GM10266 (cell line): ENCODE results near the gene CLEC2B.
"Not testable (repeated sequence)": the region's sequence is repeated elsewhere in the genome, so short reads cannot be mapped to it uniquely, and the experiment has no call there.

ENCODE experiments used
- DNase-seq: peaks from one replicate; pipeline ENCODE4 v3.0.0; 2012; ENCODE audit errors: extremely low spot score
- TF ChIP-seq, protein P1 (sequence below): IDR thresholded peaks from 2 replicates; pipeline ENCODE4 v1.5.1; 2012; ENCODE audit warnings: mild to moderate bottlenecking, low read depth; ENCODE audit not compliant: control insufficient read depth, insufficient read depth; ENCODE audit errors: missing control alignments

CLEC2B gene

DNA sequence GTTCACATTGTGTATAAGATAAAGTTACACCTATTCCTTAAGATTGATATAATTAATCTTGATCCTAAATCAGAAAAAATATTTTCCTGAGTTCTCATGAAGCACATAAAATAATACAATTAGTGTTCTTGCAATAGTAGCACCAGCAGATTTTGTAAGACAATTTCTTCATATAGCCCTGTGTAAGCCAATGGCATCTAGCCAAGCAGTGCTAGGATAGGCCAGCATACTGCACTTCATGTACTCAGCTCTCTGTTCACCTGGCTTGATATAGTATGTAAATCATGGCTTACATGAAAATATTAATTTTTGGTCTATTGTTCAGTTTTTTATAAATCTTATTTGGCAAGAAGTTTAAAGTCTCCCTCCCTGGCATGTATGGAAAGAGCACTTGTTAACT lies 14.0 kb upstream of the CLEC2B start:
- TF ChIP-seq, protein P1, sequence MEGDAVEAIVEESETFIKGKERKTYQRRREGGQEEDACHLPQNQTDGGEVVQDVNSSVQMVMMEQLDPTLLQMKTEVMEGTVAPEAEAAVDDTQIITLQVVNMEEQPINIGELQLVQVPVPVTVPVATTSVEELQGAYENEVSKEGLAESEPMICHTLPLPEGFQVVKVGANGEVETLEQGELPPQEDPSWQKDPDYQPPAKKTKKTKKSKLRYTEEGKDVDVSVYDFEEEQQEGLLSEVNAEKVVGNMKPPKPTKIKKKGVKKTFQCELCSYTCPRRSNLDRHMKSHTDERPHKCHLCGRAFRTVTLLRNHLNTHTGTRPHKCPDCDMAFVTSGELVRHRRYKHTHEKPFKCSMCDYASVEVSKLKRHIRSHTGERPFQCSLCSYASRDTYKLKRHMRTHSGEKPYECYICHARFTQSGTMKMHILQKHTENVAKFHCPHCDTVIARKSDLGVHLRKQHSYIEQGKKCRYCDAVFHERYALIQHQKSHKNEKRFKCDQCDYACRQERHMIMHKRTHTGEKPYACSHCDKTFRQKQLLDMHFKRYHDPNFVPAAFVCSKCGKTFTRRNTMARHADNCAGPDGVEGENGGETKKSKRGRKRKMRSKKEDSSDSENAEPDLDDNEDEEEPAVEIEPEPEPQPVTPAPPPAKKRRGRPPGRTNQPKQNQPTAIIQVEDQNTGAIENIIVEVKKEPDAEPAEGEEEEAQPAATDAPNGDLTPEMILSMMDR: no peak
- no peak for DNase-seq

DNA sequence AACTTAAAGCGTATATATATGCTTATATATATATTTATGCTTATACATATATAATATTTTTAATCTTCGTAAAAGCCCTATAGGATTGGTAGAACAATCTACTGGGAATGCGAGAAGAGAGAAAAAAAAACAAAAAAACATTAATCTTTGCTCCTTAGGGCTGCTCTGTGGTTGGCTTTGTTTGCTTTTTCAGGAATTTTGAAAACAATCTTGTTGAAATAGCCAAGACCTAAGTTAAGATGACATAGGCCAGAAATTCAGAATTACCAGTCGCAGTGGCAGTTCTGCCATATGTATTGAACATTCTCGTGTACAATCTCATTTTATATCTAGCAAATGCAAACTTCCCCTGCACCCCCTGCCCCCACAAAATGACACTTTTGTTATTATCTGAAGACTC lies 12.8 kb upstream of the CLEC2B start:
- TF ChIP-seq, protein P1: no peak

DNA sequence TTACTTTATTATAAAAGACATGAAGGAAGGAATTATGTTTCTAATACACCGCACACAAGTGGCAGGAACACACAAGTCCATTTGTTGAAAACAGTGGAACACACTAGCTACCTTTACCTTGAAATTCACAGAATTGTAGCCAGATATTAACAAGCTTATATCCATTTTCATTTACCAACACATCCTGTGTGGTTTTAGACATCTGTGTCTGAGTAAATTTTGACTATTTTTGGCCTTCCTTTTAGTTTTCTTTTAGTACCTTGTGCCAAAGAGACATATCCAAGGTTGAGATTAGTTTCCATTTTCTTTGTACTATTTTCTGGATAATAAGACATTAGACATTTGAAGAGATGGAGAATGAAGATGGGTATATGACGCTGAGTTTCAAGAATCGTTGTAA lies 12.1 kb upstream of the CLEC2B start, which contains the start of gene KLRF2:
TSS of gene KLRF2 (plus strand) at position 244 of the 400 bp plus-strand sequence. CDS start at position 351, 107 bp downstream.
- TF ChIP-seq, protein P1: no peak
- DNase-seq: no peak

More for the DNA sequence above, 12.8 kb upstream of the CLEC2B start:
- DNase-seq: no peak

DNA sequence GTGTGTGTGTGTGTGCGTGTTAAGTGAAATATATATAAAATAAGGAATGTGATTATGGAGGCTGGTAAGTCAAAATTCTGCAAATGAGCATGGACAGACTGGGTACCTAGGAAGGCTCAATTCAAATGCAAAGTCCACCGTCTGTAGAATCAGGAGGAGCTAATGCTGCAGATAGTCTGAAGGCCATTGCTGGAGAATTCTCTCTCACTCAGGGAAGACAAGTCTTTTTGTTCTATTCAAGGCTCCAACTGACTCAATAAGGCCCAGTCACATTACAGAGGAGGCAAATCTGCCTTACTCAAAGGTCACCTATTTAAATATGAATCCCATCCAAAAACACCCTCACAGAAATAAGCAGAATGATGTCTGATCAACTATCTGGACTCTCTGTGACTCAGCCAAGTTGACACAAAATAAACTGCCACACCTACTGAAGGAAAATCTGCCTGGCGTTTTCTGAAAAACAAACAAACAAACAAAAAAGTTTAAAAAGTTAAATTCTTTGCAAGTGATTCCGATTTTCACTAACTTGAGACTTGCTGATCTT lies 11.5 kb upstream of the CLEC2B start:
- no peak for DNase-seq
- TF ChIP-seq, protein P1: no peak

DNA sequence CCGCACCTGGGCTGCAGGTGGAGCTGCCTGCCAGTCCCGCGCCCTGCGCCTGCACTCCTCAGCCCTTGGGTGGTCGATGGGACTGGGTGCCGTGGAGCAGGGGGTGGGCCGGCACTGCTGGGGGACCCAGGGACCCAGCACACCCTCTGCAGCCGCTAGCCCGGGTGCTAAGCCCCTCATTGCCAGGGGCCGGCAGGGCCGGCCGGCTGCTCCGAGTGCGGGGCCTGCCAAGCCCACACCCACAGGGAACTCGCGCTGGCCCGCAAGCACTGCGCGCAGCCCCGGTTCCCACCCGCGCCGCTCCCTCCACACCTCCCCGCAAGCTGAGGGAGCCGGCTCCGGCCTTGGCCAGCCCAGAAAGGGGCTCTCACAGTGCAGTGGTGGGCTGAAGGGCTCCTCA lies 7.0 kb upstream of the CLEC2B start:
- DNase-seq: not testable (repeated sequence)

DNA sequence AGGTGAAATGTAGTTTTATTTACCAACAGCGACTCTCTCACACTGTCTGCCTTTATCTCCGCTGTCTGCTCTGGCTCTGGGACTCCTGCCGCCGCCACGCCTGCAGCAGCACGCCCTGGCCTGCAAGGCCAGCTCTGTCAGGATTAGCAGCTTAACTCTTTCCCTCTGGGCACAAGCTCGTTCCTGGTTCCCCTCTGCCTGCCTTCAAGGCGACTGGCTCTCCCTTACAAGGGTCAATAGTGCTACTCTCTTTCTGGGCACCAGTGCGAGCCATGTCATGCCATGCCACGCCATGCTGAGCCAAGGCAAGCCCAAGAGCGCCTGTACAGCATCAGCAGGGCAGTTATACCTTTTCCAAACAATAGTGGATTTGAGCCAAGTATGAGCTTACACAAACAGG lies 3.6 kb upstream of the CLEC2B start:
- TF ChIP-seq, protein P1: no peak
- DNase-seq: no peak

DNA sequence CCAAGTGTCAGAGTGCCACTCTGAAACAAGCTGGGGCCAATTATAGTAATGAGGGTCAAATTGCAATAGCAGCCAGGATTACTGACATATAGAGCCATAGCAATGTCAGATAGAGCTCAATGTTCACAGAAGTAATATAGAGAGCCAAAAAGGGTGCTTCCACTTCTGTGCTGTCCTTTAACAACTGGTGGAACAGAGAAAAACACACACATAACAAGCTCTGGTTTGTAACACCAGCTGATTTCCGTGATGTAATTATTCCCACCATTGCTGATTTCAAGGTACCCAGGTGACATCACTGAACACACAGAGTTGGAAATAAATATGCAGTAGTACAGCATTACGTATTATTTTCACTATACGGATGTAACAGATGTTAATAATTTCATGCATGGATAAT lies 3.0 kb upstream of the CLEC2B start:
- DNase-seq: no peak
- TF ChIP-seq, protein P1: no peak

DNA sequence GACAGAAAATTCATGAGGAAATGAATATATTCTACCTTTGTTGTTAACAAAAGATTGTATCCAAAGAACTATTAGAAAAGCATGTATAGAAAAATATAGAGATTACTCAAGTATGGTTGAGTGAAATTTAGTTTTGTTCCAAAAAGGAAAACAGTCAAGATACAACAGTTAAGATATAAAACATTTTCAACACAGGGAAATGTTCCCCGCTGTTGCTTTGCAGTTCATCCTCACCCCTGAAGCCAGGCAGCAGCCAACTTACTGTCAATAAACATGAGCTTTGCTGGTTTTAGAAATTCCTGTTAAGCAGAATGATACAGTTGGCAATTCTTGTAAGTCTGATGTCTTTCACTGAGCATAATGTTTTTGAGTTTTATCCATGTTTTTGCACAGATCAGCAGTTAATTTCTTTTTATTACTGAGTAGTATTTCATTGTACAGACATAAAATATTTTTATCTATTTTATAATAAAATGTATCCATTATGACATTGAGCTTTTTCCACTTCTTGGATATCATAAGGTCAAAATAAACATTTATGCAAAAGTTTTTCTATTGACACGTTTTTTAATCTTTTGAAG lies 1.2 kb upstream of the CLEC2B start:
- no peak for DNase-seq
- TF ChIP-seq, protein P1: no peak
